GM20000 (cell line): Measurements from ENCODE around the gene TRIM46.

Experiments used
- DNase-seq: peaks from one replicate; pipeline ENCODE4 v3.0.0; 2012; ENCODE audit warnings: low spot score
- CTCF ChIP-seq: IDR thresholded peaks from 2 replicates; pipeline ENCODE4 v1.5.1; 2012; ENCODE audit warnings: mild to moderate bottlenecking, control low read depth; ENCODE audit errors: extremely low read depth, missing control alignments

Gene TRIM46

DNA sequence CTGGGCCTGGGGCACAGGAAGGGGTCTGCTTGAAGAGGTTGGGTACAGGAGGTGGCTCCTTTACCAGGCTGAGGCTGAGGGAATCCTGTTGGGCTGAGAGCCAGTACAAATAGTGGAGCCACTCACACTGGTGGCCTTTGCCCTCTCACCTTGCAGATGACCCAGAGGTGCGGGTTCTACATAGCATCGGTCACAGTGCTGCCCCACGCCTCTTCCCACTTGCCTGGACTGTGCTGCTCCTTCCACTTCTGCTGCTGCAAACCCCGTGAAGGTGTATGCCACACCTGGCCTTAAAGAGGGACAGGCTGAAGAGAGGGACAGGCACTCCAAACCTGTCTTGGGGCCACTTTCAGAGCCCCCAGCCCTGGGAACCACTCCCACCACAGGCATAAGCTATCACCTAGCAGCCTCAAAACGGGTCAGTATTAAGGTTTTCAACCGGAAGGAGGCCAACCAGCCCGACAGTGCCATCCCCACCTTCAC is 39.8 kb upstream of the TRIM46 start:
- TF ChIP-seq CTCF, result no peak
- DNase-seq, result no peak

GRCh38 chr1:155134322-155134721 is 39.3 kb upstream of the TRIM46 start:
- no peak for TF ChIP-seq CTCF
- no peak for DNase-seq

GRCh38 chr1:155134880-155135414 is 38.7 kb upstream of the TRIM46 start:
- no peak for TF ChIP-seq CTCF
- peak; percentile 74 for DNase-seq

GRCh38 chr1:155135415-155136028 is 38.1 kb upstream of the TRIM46 start, which contains the start of gene SLC50A1:
Gene SLC50A1 (plus strand): TSS chr1:155135852. CDS start chr1:155135912, 60 bp downstream.
- DNase-seq, result peak; percentile 96

DNA sequence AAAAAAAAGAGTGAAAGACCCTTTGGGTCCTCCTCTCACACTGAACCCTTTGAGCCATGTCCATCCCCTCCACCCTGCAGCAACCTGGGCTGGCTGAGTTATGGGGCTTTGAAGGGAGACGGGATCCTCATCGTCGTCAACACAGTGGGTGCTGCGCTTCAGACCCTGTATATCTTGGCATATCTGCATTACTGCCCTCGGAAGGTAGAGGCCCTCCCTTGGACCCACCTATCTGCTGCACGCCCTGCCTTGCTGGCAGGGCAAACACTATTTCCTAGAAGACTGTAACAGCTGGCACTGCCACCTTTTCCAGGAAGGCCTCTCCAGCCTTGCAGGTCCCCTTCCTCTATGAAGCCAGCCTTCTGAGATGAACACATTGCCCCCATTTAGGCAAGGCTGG is 36.9 kb upstream of the TRIM46 start:
- peak; percentile 17 for DNase-seq
- no peak for TF ChIP-seq CTCF

More at GRCh38 chr1:155135415-155136028, 38.1 kb upstream of the TRIM46 start, which contains the start of gene SLC50A1:
- TF ChIP-seq CTCF, result no peak

DNA sequence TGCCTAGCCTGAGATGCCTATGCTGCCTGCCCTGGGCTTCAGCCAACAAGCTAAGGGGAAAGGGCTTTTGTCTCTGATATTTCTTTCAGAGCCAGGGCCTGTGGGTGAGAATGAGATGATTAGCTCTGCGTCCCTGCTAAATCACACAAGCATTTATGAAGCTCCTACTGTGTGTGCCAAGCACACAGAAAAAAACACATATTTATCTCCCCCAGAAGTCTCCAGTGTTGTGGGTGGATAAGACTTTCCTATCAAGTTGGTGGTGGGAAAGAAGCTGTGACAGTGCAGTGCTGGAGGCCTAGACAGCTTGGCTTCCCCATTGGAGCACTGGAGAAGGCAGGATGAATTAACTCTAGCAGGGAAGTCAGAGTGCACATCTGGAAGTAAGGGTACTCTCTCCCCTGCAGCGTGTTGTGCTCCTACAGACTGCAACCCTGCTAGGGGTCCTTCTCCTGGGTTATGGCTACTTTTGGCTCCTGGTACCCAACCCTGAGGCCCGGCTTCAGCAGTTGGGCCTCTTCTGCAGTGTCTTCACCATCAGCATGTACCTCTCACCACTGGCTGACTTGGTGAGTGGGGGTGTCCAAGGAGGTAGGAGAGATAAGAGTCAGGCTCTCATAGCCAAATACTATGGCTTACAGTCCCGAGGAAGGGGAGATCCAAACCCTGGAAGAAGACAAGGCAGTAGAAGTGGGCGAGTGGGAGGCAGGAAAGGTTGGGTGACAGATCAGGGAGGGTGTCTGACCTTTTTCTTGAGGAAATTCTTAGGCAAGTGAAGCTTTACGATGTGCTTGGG is 36.3 kb upstream of the TRIM46 start:
- DNase-seq, result no peak

More for the DNA sequence above, 36.3 kb upstream of the TRIM46 start:
- TF ChIP-seq CTCF, result no peak
